ENCODE data around the gene ADGRL3.
"Not testable (repeated sequence)": the region's sequence is repeated elsewhere in the genome, so short reads cannot be mapped to it uniquely, and the experiment has no call there.

- TF ChIP-seq CTCF (IDR thresholded peaks at IDR 0.05; ENCODE audit: low read depth, low read length, missing input control); RXRA (IDR thresholded peaks at IDR 0.05); TAF1 (conservative IDR thresholded peaks at IDR 0.05); ZBTB33 (IDR thresholded peaks at IDR 0.05); JUND (IDR thresholded peaks at IDR 0.05): not testable (repeated sequence)
- TF ChIP-seq, protein P1, sequence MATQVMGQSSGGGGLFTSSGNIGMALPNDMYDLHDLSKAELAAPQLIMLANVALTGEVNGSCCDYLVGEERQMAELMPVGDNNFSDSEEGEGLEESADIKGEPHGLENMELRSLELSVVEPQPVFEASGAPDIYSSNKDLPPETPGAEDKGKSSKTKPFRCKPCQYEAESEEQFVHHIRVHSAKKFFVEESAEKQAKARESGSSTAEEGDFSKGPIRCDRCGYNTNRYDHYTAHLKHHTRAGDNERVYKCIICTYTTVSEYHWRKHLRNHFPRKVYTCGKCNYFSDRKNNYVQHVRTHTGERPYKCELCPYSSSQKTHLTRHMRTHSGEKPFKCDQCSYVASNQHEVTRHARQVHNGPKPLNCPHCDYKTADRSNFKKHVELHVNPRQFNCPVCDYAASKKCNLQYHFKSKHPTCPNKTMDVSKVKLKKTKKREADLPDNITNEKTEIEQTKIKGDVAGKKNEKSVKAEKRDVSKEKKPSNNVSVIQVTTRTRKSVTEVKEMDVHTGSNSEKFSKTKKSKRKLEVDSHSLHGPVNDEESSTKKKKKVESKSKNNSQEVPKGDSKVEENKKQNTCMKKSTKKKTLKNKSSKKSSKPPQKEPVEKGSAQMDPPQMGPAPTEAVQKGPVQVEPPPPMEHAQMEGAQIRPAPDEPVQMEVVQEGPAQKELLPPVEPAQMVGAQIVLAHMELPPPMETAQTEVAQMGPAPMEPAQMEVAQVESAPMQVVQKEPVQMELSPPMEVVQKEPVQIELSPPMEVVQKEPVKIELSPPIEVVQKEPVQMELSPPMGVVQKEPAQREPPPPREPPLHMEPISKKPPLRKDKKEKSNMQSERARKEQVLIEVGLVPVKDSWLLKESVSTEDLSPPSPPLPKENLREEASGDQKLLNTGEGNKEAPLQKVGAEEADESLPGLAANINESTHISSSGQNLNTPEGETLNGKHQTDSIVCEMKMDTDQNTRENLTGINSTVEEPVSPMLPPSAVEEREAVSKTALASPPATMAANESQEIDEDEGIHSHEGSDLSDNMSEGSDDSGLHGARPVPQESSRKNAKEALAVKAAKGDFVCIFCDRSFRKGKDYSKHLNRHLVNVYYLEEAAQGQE (IDR thresholded peaks at IDR 0.05): not testable (repeated sequence)
- TF ChIP-seq, protein P2, sequence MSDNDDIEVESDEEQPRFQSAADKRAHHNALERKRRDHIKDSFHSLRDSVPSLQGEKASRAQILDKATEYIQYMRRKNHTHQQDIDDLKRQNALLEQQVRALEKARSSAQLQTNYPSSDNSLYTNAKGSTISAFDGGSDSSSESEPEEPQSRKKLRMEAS (IDR thresholded peaks at IDR 0.05): not testable (repeated sequence)
Measured at GRCh38 chr4:61769444-61770167, 569.5 kb downstream of the ADGRL3 start.

Measured in liver (tissue), 3 donors.